OCI-M2 (cell line): ENCODE data around the gene SLC10A3.

ENCODE experiments used
- DNase-seq: peaks from one replicate; lab custom pipeline; 2025; ENCODE audit not compliant: unreplicated experiment; lab: John Stamatoyannopoulos, UW

The SLC10A3 gene

GRCh38 chrX:154466036-154466435, 24.4 kb downstream of the SLC10A3 start:
- DNase-seq, result no peak

GRCh38 chrX:154465601-154466000, 24.8 kb downstream of the SLC10A3 start:
- DNase-seq, result no peak

- no peak for DNase-seq
These were observed 25.5 kb downstream of the SLC10A3 start for GRCh38 chrX:154464806-154465365.

GRCh38 chrX:154463611-154464220, 26.7 kb downstream of the SLC10A3 start:
- no peak for DNase-seq

- DNase-seq, result no peak
These were observed 28.0 kb downstream of the SLC10A3 start for GRCh38 chrX:154462396-154462795.

- DNase-seq, result no peak
These were observed 30.1 kb downstream of the SLC10A3 start for GRCh38 chrX:154460326-154460725.

GRCh38 chrX:154459832-154460231, 30.6 kb downstream of the SLC10A3 start:
- no peak for DNase-seq

GRCh38 chrX:154458954-154459778, 31.3 kb downstream of the SLC10A3 start:
- DNase-seq, result no peak

- DNase-seq, result no peak
These were observed 32.1 kb downstream of the SLC10A3 start, which contains the start of gene PLXNA3 for GRCh38 chrX:154458116-154458953. Gene PLXNA3 (plus strand): TSS chrX:154458281. CDS start chrX:154460184, 1,903 bp downstream.

GRCh38 chrX:154457491-154458115, 32.8 kb downstream of the SLC10A3 start:
- DNase-seq, result no peak

- no peak for DNase-seq
These were observed 37.6 kb downstream of the SLC10A3 start for GRCh38 chrX:154452823-154453222.

GRCh38 chrX:154450312-154450711, 40.1 kb downstream of the SLC10A3 start:
- DNase-seq, result no peak

GRCh38 chrX:154449618-154450017, 40.8 kb downstream of the SLC10A3 start:
- DNase-seq, result no peak

GRCh38 chrX:154448484-154448883, 41.9 kb downstream of the SLC10A3 start:
- no peak for DNase-seq

GRCh38 chrX:154446430-154446829, 44.0 kb downstream of the SLC10A3 start:
- DNase-seq, result no peak

- DNase-seq, result no peak
These were observed 44.7 kb downstream of the SLC10A3 start for GRCh38 chrX:154445776-154446175.

- DNase-seq, result no peak
These were observed 45.6 kb downstream of the SLC10A3 start for GRCh38 chrX:154444755-154445246.

GRCh38 chrX:154443992-154444754, 46.3 kb downstream of the SLC10A3 start, which contains the start of gene FAM50A:
Gene FAM50A (plus strand): TSS chrX:154444141. CDS start chrX:154444236, 95 bp downstream.
- DNase-seq, result no peak

GRCh38 chrX:154443479-154443910, 46.9 kb downstream of the SLC10A3 start:
- DNase-seq, result no peak
